ENCODE results near the gene PPP2R1A.

PPP2R1A gene

GRCh38 chr19:52189735-52190486 is at the start of gene PPP2R1A:
TSS of gene PPP2R1A (plus strand) at chr19:52190052. CDS start at chr19:52190097, 45 bp downstream.
- DNase-seq: peak; percentile 99

- DNase-seq: no peak
These were observed 48.6 kb upstream of the PPP2R1A start for GRCh38 chr19:52141203-52141602.

GRCh38 chr19:52142001-52142595 is 47.8 kb upstream of the PPP2R1A start:
- DNase-seq: no peak

GRCh38 chr19:52148256-52148655 is 41.6 kb upstream of the PPP2R1A start:
- DNase-seq: no peak

DNA sequence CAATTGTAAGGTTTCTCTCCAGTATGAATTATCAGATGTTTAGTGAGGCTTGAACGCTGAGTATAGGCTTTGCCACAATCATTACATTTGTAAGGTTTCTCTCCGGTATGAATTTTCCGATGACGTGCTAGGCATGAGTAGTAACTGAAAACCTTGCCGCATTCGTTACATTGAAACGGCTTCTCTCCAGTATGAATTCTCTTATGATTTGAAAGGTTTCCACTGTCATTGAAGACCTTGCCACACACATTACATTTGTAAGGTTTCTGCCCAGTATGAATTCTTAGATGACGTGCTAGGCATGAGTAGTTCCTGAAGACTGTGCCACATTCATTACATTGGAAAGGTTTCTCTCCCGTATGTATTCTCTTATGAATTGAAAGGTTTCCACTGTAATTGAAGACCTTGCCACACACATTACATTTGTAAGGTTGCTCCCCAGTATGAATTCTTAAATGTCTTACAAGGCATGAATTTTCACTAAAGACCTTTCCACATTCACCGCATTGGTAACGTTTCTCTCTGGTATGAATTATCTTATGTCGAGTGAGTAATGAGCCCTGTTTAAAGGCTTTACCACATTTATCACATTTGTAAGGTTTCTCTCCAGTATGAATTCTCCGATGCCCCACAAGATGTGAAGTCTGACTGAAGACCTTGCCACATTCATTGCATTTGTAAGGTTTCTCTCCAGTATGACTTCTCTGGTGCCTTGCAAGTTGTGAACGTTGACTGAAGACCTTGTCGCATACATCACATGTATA is 34.1 kb upstream of the PPP2R1A start:
- DNase-seq: no peak

- DNase-seq: no peak
These were observed 19.5 kb upstream of the PPP2R1A start for GRCh38 chr19:52170304-52170703.

DNA sequence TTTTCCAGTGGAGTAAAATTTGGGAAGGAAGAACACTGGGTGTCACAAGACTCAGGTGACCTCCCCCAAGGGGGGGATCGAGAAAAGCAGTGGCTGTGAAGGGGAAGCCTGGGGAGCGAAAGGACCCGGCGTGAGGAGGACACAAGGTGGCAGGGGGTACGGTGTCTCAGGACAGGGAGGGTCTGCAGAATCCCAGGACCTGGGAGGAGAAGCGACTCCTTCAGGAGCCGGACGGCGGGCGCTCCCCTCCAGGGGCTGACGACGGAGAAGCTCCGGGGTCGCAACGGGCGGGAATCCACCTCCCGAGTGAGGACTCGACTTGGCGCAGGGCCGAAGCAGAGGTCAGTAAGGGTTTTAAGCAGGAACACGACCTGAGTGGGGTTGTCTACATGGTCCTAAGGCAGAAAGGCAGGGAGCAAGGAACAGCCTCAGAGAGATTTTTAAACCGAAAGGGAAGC is 19.0 kb upstream of the PPP2R1A start:
- no peak for DNase-seq

- DNase-seq: peak; percentile 23
These were observed 18.3 kb upstream of the PPP2R1A start, which contains the start of gene ZNF836 for GRCh38 chr19:52171321-52172169. TSS of gene ZNF836 (minus strand) at chr19:52171621. CDS start at chr19:52168072, 3,549 bp downstream.

- DNase-seq: no peak
These were observed 17.5 kb upstream of the PPP2R1A start for GRCh38 chr19:52172347-52172746.

- no peak for DNase-seq
These were observed 13.3 kb upstream of the PPP2R1A start for GRCh38 chr19:52176574-52176973.

GRCh38 chr19:52187407-52187806 is 2.4 kb upstream of the PPP2R1A start:
- no peak for DNase-seq

DNA sequence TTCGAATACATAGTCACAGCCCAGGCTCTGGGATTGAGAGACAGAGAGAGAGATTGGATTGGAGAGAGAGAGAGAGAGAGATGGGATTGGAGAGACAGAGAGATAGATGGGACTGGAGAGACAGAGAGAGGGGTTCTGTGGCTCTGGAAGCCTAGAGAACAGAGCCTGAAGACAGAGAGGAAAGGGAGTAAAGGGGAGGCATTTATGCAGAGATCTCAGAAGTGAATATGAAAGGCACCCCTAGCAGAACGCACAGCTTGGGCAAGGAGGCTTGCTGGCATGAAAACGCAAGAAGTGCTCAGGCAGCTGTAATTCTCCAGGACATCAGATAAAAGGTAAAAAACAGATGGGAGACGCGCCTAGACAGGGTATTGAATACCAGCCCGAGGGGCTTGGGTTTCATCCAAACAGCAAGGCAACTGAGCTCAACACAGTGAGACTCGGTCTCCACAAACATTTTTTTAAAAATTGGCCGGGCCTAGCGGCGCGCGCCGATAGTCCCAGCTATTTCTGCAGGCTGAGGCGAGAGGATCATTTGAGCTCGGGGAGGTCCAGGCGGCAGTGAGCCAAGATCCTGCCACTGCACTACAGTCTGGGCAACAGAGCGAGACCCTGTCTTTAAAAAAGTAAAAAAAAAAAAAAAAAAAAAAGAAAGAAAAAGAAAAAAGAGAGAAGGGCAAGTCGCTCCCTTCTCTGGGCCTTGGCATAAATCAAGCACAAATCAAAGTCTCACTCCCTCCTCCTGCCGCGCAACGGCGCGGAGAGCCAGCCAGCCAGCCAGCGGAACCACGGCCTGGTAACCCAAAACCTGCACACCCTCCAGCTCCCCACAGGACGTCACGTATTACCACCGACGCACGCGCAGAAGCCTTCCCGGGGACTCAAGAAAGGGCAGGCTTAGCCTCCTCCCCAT is 774 bp upstream of the PPP2R1A start:
- DNase-seq: no peak

DNA sequence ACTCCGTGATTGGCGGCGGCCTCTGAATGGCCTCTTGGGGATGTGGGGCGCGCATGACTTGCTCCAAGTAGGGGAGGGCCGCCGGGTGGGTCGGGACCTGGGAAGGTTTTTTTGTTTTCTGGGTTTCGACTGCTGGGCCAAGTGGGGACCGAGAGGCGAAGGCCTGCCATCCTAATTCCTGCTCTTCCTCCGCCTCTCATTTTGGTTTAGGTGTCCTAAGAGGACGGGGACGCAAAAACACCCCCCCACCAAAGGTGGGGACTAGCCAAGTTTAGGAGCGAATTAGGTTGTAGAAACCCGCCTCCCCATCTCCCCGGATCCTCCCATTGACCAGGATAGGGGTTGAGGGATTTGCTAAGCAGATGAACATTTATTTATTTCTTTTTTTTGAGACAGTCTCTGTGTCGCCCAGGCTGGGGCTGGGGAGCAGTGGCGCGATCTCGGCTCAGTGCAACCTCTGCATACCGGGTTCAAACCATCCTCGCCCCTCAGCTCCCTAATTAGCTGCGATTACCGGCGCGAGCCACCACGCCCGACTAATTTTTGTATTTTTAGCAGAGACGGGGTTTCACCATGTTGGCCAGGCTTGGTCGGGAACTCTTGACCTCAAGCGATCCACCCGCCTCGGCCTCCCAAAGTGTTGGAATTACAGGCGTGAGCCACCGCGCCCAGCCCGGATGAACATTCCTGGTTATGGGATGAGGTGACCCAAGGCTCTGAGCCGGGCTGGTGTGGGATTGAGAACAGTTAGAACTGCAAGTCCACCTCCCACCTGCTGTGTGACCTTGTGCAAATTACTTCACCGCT is 838 bp downstream of the PPP2R1A start:
- no peak for DNase-seq

- no peak for DNase-seq
These were observed 1.5 kb downstream of the PPP2R1A start for GRCh38 chr19:52191389-52191788.

- no peak for DNase-seq
These were observed 2.1 kb downstream of the PPP2R1A start for GRCh38 chr19:52191951-52192350.

GRCh38 chr19:52196256-52196967 is 6.6 kb downstream of the PPP2R1A start:
- DNase-seq: no peak

- DNase-seq: no peak
These were observed 8.1 kb downstream of the PPP2R1A start for GRCh38 chr19:52197964-52198363.

- no peak for DNase-seq
These were observed 8.8 kb downstream of the PPP2R1A start for GRCh38 chr19:52198678-52199077.

- no peak for DNase-seq
These were observed 10.2 kb downstream of the PPP2R1A start for GRCh38 chr19:52200044-52200443.
